ENCODE results near the gene MNX1.

Gene MNX1

DNA sequence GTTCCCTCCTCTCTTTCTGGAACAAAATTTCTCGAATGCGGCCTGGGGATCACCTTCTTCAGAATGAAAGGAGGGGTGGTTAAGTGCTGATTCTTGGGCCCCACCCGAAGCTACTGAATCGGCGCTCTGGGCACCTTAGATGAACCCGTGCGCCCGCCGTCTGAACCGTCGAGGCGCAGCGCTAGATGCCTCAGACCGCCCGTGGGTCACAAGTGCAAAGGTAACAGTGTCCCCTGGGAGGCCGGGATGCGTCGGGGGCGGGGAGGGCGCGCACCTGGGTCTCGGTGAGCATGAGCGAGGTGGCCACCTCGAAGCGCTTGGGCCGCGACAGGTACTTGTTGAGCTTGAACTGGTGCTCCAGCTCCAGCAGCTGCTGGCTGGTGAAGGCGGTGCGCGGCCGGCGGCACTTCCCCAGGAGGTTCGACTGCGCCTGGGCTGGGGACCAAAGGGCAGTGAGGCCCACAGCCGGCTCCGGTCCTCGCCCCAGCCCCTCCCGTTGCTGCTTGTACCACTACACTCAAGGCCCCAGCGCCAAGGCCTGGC is 4.2 kb downstream of the MNX1 start:
- POLR2A ChIA-PET: no interaction called here
- no peak for TF ChIP-seq ZNF384 (IDR thresholded peaks at IDR 0.05)
- no peak for TF ChIP-seq FOXK2 (IDR thresholded peaks at IDR 0.05)
- TF ChIP-seq FOXA1 (IDR thresholded peaks at IDR 0.05): no peak
- no peak for TF ChIP-seq TARDBP (IDR thresholded peaks at IDR 0.05)
- no peak for TF ChIP-seq HDGF (IDR thresholded peaks at IDR 0.05; ENCODE audit: borderline replicate concordance)
- no peak for TF ChIP-seq SP1 (IDR thresholded peaks at IDR 0.05)
- TF ChIP-seq ARNT (IDR thresholded peaks at IDR 0.05): no peak
- no peak for TF ChIP-seq LEF1 (IDR thresholded peaks at IDR 0.05; ENCODE audit: borderline replicate concordance)
- no peak for TF ChIP-seq CTBP1 (IDR thresholded peaks at IDR 0.05; ENCODE audit: borderline replicate concordance)
- no peak for TF ChIP-seq ELF4 (IDR thresholded peaks at IDR 0.05)
- TF ChIP-seq BHLHE40 (IDR thresholded peaks at IDR 0.05; ENCODE audit: borderline replicate concordance): no peak
- TF ChIP-seq, protein P1, sequence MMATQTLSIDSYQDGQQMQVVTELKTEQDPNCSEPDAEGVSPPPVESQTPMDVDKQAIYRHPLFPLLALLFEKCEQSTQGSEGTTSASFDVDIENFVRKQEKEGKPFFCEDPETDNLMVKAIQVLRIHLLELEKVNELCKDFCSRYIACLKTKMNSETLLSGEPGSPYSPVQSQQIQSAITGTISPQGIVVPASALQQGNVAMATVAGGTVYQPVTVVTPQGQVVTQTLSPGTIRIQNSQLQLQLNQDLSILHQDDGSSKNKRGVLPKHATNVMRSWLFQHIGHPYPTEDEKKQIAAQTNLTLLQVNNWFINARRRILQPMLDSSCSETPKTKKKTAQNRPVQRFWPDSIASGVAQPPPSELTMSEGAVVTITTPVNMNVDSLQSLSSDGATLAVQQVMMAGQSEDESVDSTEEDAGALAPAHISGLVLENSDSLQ (IDR thresholded peaks at IDR 0.05): no peak
- TF ChIP-seq NFRKB (IDR thresholded peaks at IDR 0.05): no peak
- no peak for TF ChIP-seq SUZ12 (IDR thresholded peaks at IDR 0.05)
- no peak for TF ChIP-seq FOXM1 (IDR thresholded peaks at IDR 0.05; ENCODE audit: borderline replicate concordance)
- TF ChIP-seq L3MBTL2 (conservative IDR thresholded peaks at IDR 0.05): no peak
- DNase-seq (ENCODE audit: extremely low spot score): no peak
- CTCF ChIA-PET: no interaction called here

DNA sequence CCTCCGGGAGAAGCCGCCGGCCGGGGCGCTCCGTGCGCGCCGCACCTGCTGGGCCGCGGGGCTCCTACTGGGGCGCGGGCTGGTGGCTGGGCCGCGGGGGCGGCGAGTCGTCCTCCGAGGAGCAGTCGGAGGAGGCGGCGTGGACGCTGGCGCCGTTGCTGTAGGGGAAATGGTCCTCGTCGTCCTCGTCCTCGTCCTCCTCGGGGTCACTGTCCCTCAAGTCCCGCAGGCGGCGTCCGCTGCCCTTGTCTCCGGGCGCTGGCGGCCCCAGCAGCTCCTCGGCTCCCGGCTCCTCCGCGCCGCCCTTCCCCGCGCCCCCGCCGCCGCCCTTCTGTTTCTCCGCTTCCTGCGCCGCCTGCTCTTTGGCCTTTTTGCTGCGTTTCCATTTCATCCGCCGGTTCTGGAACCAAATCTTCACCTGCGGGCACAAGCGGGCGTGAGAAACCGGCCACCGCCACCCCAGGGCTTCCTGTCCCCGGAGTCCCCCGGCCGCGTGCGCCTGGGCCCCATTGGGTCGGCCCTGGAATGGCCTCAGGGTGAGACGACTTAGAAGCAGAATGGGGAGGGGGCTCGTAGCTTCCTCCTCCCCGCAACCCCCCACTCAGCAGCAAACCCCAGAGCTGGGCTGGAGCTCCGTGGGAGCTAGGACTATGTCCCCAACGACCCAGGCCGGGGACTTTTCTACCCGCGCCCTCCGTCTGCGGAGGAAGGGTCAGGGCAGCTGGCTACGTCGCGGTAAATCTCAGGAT is 4.8 kb downstream of the MNX1 start:
- TF ChIP-seq SP1 (IDR thresholded peaks at IDR 0.05) (no peak), FOXM1 (IDR thresholded peaks at IDR 0.05; ENCODE audit: borderline replicate concordance) (no peak), NFRKB (IDR thresholded peaks at IDR 0.05) (no peak), ZNF384 (IDR thresholded peaks at IDR 0.05) (no peak), LEF1 (IDR thresholded peaks at IDR 0.05; ENCODE audit: borderline replicate concordance) (no peak), FOXA1 (IDR thresholded peaks at IDR 0.05) (no peak), SUZ12 (IDR thresholded peaks at IDR 0.05) (no peak), ELF4 (IDR thresholded peaks at IDR 0.05) (no peak), HDGF (IDR thresholded peaks at IDR 0.05; ENCODE audit: borderline replicate concordance) (no peak), BHLHE40 (IDR thresholded peaks at IDR 0.05; ENCODE audit: borderline replicate concordance) (no peak), L3MBTL2 (conservative IDR thresholded peaks at IDR 0.05) (no peak), ARNT (IDR thresholded peaks at IDR 0.05) (no peak), FOXK2 (IDR thresholded peaks at IDR 0.05) (no peak), TARDBP (IDR thresholded peaks at IDR 0.05) (no peak), CTBP1 (IDR thresholded peaks at IDR 0.05; ENCODE audit: borderline replicate concordance) (no peak)
- TF ChIP-seq, protein P1 (IDR thresholded peaks at IDR 0.05): no peak
- ChIA-PET POLR2A (no interaction called here), CTCF (no interaction called here)
- DNase-seq (ENCODE audit: extremely low spot score): no peak

DNA sequence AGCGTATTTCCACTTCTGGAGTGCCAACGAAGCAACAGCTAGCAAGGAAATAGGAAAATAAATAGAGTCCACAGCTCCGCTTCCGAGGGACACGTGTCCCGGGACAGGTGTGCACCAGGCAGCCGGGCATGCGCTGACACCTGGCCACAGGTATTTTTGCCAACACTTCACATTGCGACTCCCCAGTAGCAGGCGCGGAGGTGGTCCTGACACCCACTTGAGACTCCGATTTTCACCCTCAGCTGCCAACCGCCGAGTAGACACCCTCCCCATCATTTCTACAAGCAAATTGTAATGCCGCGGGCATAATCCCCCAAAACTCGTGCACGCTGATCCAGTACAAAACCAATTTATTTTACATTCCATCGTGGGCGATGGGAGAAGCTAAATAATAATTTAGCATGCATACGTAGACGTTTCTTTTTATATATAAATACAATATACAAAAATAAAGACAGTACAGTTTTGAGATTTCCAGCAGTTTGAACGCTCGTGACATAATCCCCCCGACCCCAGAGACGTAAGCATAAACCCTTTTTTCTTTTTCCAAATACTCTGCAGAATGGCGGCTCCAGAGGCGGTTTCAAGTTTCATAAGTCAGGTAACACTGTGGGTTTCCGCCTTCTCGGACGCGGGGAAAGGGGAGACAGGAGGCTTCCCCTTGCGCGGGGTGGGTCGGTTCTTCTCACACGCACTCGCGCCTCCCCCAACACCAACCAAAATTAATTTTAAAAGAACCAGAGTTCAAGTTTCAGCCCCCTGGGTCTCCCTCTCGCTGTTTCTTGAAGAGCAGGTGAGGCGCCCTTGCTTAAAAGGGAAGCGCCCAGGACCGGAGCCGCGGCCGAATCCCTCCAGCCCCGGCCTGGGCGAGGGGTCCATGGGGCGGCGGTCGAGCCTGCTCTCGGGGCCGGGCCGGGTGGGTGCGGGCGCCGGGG is 5.7 kb downstream of the MNX1 start:
- no peak for DNase-seq (ENCODE audit: extremely low spot score)
- CTCF ChIA-PET: interaction anchor here (0.6 kb wide), 1 partner anchor 152 kb away, joined by 4 read pairs; no protein-coding TSS in a partner anchor
- POLR2A ChIA-PET: interaction anchor here (1.1 kb wide), 1 partner anchor 112 kb away, joined by 3 read pairs; the partner anchor contains the start of gene LMBR1
- TF ChIP-seq HDGF (IDR thresholded peaks at IDR 0.05; ENCODE audit: borderline replicate concordance) (no peak), NFRKB (IDR thresholded peaks at IDR 0.05) (no peak), LEF1 (IDR thresholded peaks at IDR 0.05; ENCODE audit: borderline replicate concordance) (no peak), ARNT (IDR thresholded peaks at IDR 0.05) (no peak), ELF4 (IDR thresholded peaks at IDR 0.05) (no peak), SUZ12 (IDR thresholded peaks at IDR 0.05) (no peak), BHLHE40 (IDR thresholded peaks at IDR 0.05; ENCODE audit: borderline replicate concordance) (no peak), SP1 (IDR thresholded peaks at IDR 0.05) (no peak), L3MBTL2 (conservative IDR thresholded peaks at IDR 0.05) (no peak), FOXM1 (IDR thresholded peaks at IDR 0.05; ENCODE audit: borderline replicate concordance) (no peak), TARDBP (IDR thresholded peaks at IDR 0.05) (no peak), ZNF384 (IDR thresholded peaks at IDR 0.05) (no peak), CTBP1 (IDR thresholded peaks at IDR 0.05; ENCODE audit: borderline replicate concordance) (no peak), FOXA1 (IDR thresholded peaks at IDR 0.05) (no peak)
- TF ChIP-seq, protein P1 (IDR thresholded peaks at IDR 0.05): no peak

GRCh38 chr7:157003756-157004520 is 6.5 kb downstream of the MNX1 start:
- no peak for TF ChIP-seq HDGF (IDR thresholded peaks at IDR 0.05; ENCODE audit: borderline replicate concordance)
- TF ChIP-seq CTBP1 (IDR thresholded peaks at IDR 0.05; ENCODE audit: borderline replicate concordance): peak; percentile 85; the same call in 1 of the 2 replicates
- no peak for DNase-seq (ENCODE audit: extremely low spot score)
- POLR2A ChIA-PET: interaction anchor here (1.0 to 1.1 kb wide), 2 partner anchors 94 to 111 kb away, joined by 3 read pairs; partner anchors contain the start of gene LMBR1
- CTCF ChIA-PET: no interaction called here

DNA sequence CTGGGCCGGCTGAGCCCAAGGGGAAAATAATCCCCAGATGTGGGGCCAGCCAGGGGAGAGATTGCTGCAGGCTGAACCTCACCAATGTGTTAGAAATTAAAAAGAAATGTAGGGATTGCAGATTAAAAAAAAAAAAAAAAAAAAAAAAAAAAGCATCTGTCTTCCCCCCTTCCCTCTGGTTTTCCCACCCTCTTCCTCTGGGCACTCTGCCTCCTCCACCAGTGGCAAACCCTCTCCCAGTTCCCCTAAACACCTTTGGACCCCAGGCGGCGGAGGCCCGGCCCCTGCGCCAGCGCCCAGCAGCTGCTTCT is 7.1 kb downstream of the MNX1 start:
- DNase-seq (ENCODE audit: extremely low spot score): no peak
- ChIA-PET POLR2A (interaction anchor here (1.0 to 3.5 kb wide), 2 partner anchors 7 to 94 kb away, joined by 3 to 15 read pairs; partner anchors contain the start of gene MNX1), CTCF (no interaction called here)
- no peak; the same call in 1 of the 2 replicates for TF ChIP-seq ZNF384 (IDR thresholded peaks at IDR 0.05)
